Activated B cell treated with CpG ODN at 0.5 μM for 24 hours (primary cell): Measurements from ENCODE around the gene CENPP. TPM values are rescaled to one million over a fixed set of nuclear protein-coding genes. Genes with fewer than 3 reads are reported as not detected.

Source experiments
- ATAC-seq: fragments of 200-7000 bp; cut with Tn5 transposase; one replicate; pipeline ENCODE4 v1.10.0; 2021; ENCODE audit warnings: low read depth, mild to moderate bottlenecking, moderate library complexity
- CTCF ChIA-PET: fragments of 350-600 bp; sonication (Branson Sonifier 250); formaldehyde crosslinking; loops from one replicate; lab custom pipeline; 2021; ENCODE audit warnings: antibody characterized with exemption; lab: Charles Lee
- POLR2A ChIA-PET: fragments of 350-600 bp; sonication (Branson Sonifier 250); formaldehyde crosslinking; loops from one replicate; lab custom pipeline; 2021; ENCODE audit warnings: antibody characterized with exemption; lab: Charles Lee
- DNase-seq: peaks from one replicate; pipeline ENCODE4 v3.0.0; 2022
- H3K27ac Mint-ChIP-seq: one replicate; pipeline ENCODE4 v1.8.0; 2020; ENCODE audit warnings: mixed read lengths
- H3K27me3 Mint-ChIP-seq: one replicate; pipeline ENCODE4 v1.8.0; 2021; ENCODE audit warnings: mixed read lengths
- H3K36me3 Mint-ChIP-seq: one replicate; pipeline ENCODE4 v1.8.0; 2021; ENCODE audit warnings: low read depth, mixed read lengths
- H3K4me1 Mint-ChIP-seq: one replicate; pipeline ENCODE4 v1.8.0; 2021; ENCODE audit warnings: mixed read lengths
- H3K4me3 Mint-ChIP-seq: one replicate; pipeline ENCODE4 v1.8.0; 2020; ENCODE audit warnings: mild to moderate bottlenecking, mixed read lengths
- H3K9me3 Mint-ChIP-seq: one replicate; pipeline ENCODE4 v1.8.0; 2020; ENCODE audit warnings: mixed read lengths
- CTCF ChIP-seq: fragments of 200-600 bp; IDR thresholded peaks from one replicate; pipeline ENCODE4 v1.8.0; 2022; ENCODE audit warnings: antibody characterized with exemption, mild to moderate bottlenecking
- intact Hi-C: fragments of 100-400 bp; cut with micrococcal nuclease; formaldehyde crosslinking; loops from one replicate; pipeline ENCODE4 v1.15.1; 2024
- total RNA-seq: library from RNA; stranded (reverse); gene quantifications from 2 replicates; pipeline ENCODE4 v1.2.3, GENCODE V29; 2022

Gene CENPP
- total RNA-seq, 1 donor from 2014 or later = 5.7 TPM

DNA sequence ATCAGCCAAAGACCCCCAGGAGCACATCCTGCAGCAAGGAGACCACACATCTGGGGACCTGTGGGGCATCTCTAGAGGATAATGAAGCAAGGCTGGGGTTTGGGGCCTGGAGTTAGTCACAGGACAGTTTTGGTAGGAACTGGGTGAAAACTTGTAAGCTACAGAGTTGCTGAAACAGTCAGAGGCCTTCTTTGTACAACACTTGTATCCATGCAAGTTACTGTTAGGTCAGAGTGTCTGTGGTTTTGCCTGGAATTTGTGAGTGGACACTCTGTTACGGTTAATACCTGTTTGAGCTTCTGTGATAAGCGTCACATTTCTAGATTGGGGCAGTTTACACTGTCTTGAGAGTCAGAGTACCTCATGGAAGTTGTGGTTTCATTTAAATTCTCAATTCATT, 179.1 kb downstream of the CENPP start:
- H3K27me3 Mint-ChIP-seq = no peaks in the 10 kb centered on the region
- intact Hi-C loops = no loop called here
- TF ChIP-seq CTCF = no peak
- POLR2A ChIA-PET = no interaction called here
- DNase-seq = no peak
- ATAC-seq = no peak
- no peak overlapping the region for H3K27ac Mint-ChIP-seq
- no peaks in the 10 kb centered on the region for H3K36me3 Mint-ChIP-seq
- no peaks in the 10 kb centered on the region for H3K4me1 Mint-ChIP-seq
- no peak overlapping the region for H3K4me3 Mint-ChIP-seq
- no peaks in the 10 kb centered on the region for H3K9me3 Mint-ChIP-seq
- CTCF ChIA-PET = no interaction called here

- CTCF ChIA-PET = no interaction called here
- H3K4me1 Mint-ChIP-seq = peaks cover 6% of the 10 kb centered on the region
- no peak overlapping the region for H3K27ac Mint-ChIP-seq
- no peaks in the 10 kb centered on the region for H3K9me3 Mint-ChIP-seq
- intact Hi-C loops = no loop called here
- H3K36me3 Mint-ChIP-seq = no peaks in the 10 kb centered on the region
- ATAC-seq (no peak), DNase-seq (no peak)
- no peak overlapping the region for H3K4me3 Mint-ChIP-seq
- TF ChIP-seq CTCF = no peak
- POLR2A ChIA-PET = no interaction called here
- H3K27me3 Mint-ChIP-seq = no peaks in the 10 kb centered on the region
Observed at GRCh38 chr9:92506184-92506857, 180.6 kb downstream of the CENPP start.

DNA sequence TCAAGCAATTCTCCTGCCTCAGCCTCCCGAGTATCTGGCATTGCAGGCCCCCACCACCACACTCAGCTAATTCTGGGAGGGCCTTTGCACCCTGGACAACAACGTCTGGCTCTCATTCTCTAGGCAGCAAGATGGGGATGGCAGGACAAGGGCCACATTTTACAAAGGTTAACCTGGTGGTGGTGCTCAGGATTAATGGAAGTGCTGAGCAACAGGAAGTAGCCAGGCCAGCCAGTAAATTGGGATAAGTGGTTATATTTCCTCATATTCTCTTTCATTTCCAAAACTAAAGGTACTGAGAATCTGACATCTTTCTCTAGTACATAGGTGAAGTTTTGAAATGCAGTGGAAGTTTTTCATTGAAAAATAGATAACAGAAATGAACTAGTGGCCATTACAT, 181.3 kb downstream of the CENPP start:
- TF ChIP-seq CTCF = no peak
- ATAC-seq = no peak
- ChIA-PET CTCF (no interaction called here), POLR2A (no interaction called here)
- DNase-seq = no peak
- Mint-ChIP-seq H3K9me3 (no peaks in the 10 kb centered on the region), H3K27me3 (no peaks in the 10 kb centered on the region), H3K36me3 (no peaks in the 10 kb centered on the region), H3K4me1 (peaks cover 7% of the 10 kb centered on the region), H3K27ac (no peak overlapping the region), H3K4me3 (no peak overlapping the region)
- intact Hi-C loops = no loop called here

GRCh38 chr9:92507496-92507895, 181.7 kb downstream of the CENPP start:
- CTCF ChIA-PET = no interaction called here
- ATAC-seq = no peak

More at GRCh38 chr9:92507496-92507895, 181.7 kb downstream of the CENPP start:
- DNase-seq = no peak
- H3K27me3 Mint-ChIP-seq = no peaks in the 10 kb centered on the region
- no peak overlapping the region for H3K27ac Mint-ChIP-seq
- POLR2A ChIA-PET = no interaction called here
- intact Hi-C loops = no loop called here
- no peaks in the 10 kb centered on the region for H3K36me3 Mint-ChIP-seq
- peaks cover 7% of the 10 kb centered on the region for H3K4me1 Mint-ChIP-seq
- TF ChIP-seq CTCF = no peak
- no peak overlapping the region for H3K4me3 Mint-ChIP-seq
- no peaks in the 10 kb centered on the region for H3K9me3 Mint-ChIP-seq
